GM12801 (cell line): Measurements from ENCODE around the gene FDXR.

Source experiments
- TF ChIP-seq, protein P1 (sequence below): IDR thresholded peaks from one replicate; pipeline ENCODE4 v1.5.1; 2011; ENCODE audit warnings: control low read depth; ENCODE audit not compliant: insufficient read length; ENCODE audit errors: extremely low read depth

Gene FDXR

DNA sequence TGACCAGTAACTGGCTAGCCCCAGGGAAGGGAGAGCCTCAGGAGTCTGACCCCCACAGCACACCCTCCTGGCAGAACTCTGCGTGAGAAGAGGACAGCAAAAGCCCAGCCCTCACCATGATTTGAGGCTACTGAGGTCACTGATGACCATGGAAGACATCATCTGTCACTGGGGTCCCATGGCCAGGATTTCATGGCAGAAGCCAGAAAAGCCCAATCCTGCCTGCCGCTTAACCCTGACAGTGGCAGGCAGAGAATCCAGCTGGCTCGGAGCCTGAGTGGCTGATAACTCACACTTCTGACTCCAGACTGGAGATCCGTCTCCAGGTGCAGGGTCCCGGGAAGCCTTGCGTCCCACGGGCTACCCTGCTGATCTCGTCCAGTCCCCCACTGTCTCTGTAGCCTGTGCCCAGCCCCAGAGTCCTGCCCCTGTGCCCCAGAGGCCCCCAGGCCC, 30.6 kb downstream of the FDXR start:
- TF ChIP-seq, protein P1, sequence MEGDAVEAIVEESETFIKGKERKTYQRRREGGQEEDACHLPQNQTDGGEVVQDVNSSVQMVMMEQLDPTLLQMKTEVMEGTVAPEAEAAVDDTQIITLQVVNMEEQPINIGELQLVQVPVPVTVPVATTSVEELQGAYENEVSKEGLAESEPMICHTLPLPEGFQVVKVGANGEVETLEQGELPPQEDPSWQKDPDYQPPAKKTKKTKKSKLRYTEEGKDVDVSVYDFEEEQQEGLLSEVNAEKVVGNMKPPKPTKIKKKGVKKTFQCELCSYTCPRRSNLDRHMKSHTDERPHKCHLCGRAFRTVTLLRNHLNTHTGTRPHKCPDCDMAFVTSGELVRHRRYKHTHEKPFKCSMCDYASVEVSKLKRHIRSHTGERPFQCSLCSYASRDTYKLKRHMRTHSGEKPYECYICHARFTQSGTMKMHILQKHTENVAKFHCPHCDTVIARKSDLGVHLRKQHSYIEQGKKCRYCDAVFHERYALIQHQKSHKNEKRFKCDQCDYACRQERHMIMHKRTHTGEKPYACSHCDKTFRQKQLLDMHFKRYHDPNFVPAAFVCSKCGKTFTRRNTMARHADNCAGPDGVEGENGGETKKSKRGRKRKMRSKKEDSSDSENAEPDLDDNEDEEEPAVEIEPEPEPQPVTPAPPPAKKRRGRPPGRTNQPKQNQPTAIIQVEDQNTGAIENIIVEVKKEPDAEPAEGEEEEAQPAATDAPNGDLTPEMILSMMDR, result no peak

DNA sequence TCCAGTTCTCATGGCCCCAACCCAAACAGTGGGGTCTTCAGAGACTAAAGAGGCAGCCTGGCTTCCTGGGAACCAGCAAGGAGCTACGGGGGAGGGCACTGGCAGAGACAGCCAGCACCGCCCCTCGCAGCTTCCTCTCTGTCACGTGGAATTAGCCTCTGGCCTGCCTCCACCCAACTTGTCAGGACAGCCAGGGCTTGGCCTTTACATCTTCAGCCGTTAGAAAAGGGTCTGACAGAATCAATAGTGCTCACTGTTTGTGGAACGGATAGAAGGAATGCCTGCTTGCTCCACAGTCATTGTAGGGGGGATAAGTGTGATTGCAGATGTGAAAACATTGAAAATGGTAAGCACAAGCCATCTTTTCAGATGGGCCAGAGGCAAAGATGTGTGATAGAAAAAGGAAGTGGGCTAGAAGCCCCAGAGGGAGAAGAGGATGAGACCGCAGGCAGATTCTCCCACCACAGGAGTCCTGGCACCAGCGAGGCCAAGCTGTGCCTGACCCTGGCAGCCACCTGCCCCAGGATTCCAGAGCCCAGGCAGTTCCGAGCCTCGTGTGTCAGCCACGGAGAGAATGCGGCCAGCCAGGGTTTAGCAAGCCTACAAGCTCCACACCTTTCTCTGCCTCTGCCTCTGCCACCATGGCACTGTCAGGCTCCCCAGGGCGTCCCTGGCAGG, 31.7 kb downstream of the FDXR start:
- TF ChIP-seq, protein P1, result no peak

DNA sequence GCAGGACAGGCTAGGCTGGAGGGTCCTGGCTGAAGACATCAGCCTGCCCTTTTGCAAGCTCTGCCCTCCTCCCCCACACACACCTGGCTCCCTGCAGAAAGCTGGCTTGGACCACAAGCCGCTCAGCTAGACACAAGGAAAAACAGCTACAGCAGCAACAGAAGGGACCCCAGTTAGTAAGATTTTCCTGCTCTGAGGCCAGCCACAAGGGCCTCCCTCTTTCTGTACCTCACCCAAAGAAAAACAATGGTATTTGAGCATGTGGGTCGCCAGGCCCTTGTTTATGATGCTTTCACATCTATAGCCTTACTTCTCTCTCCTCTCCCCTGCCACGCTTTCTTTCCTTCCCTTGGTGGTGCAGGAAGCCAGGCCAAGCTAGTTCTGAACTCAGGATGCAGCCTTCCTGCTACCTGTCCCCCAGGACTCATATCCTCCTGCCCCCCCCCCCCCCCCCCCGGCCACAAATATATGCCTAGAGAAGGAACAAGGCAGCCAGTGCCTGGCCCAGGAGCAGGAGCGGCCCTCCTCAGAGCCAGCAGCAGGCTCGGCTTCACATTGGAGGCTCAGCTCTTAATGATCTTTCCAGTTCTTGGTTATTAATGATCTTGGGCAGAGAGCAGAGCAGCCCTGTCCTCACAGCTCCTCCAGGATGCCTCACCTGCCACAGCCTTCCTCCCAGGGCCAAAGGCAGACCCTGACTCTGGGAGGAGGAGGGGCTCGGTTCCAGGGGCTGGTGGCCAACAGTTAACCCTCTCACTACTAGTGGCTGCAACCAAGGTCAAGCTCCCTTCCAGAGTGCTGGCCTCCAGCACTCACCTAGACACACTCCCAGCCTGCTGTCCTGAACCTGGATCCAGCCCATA, 32.6 kb downstream of the FDXR start:
- TF ChIP-seq, protein P1, result no peak

DNA sequence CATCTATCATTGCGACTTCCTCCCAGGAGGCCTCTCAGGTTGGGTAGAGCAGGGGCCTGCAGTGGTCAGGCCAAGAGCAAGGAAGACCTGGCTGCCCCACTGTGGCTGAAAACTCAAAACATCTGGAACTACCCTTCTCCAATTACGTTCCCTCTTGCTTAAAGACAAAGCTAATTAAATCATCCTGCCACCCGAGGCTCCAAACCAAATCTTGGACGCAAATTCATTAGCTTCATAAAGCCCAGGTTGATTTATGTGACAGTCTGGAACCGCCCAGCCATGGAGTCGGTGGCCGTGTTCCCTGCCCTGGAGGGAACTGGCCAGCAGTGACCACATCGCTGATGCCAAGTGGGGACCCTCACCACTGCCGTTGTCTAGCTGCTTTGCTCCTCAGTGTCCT, 34.5 kb downstream of the FDXR start:
- TF ChIP-seq, protein P1, result no peak

DNA sequence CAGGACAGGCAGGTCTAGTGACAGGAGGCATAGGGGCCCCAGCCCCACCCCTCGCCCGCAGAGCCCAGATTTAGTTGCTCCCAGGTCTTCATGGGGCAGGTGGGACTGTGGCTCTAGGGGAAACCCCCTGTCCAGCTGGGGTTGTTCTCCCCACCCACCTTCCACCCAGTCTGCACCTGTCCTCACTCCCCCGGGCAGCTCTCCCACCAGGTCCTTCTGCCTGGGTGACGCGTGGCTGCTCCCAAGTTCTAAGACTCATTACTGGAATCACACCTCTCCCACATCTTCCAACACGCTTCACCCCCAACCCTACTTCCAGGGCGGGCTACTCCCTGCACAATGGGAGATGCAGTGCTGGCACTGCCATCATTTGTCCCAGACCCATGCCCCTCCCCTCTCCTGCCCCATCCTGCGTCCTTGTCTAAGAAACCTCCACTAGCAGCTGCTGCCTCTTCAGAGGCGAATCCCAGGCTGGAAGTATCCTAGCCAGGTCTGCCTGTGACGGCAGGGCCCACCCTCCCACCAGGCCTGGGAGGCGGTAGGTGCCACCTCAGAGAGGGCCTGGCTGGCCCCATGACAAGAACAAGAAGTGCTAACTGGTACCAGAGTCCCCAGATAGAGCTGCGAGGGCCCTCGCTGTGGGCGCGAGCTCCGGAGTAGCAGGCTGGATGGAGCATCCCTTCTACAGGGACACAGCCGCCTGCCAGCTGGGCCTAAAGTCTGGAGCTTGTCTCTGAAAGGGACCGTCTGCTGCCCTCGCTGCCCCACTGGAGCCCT, 35.9 kb downstream of the FDXR start:
- TF ChIP-seq, protein P1, result no peak

DNA sequence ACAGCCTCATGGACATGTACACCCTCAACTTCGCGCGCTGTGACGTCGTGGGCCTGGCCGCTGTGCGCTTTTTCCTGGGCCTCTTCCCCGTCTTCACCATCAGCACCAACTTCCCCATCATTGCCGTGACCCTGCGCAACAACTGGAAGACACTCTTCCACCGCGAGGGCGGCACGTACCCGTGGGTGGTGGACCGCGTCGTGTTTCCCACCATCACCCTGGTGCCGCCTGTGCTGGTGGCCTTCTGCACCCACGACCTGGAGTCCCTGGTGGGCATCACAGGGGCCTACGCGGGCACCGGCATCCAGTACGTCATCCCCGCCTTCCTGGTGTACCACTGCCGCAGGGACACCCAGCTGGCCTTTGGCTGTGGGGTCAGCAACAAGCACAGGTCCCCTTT, 36.6 kb downstream of the FDXR start:
- TF ChIP-seq, protein P1, result no peak

DNA sequence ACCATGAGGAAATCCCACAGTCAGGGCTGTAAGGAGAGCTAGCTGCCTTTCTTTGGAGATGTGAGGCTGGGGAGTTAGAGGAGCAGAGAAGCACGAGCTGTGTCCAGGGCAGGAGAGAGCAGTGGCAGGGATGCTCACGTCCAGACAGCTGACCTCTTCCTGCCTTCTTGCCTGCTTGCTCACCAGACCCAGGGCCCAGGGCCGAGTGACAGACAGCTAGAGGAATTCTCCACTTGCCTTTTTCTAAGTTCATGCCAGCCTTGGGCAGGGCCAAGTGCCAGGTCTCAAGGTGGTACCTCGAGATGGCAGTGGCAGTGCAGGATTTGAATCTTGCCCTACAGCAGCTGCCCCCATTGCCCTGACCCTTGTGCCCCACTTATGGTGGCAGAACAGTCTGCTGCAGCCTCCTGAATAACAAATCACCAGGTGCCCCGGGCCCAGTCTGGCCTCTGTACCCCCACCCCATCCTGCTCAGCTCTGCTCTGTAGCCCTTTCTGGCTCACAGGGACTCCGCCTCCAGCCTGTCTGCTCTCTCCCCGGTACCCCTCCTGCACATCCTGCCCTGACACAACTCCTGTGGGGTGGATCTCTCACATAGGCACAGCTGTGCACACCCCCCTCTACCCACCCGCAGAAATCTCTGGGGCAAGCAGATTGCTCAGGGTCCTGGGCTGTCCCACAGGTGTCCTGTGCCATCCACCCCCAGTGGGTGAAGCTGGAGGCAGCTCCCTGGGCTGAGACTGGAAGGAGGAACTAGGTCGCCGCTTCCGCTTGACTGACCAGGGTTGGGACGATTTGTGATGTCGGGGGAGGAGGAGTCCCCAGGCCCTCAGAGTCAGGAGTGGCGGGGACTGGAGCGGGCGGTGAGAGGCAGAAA, 39.1 kb downstream of the FDXR start:
- TF ChIP-seq, protein P1, result no peak
